Fibroblast of skin of right quadriceps (primary cell): ENCODE results near the gene PCDHGA6.
"Not testable (repeated sequence)": the region's sequence is repeated elsewhere in the genome, so short reads cannot be mapped to it uniquely, and the experiment has no call there.

Experiments
- DNase-seq: peaks from one replicate; pipeline ENCODE4 v3.0.0-alpha.2; 2013

The PCDHGA6 gene

DNA sequence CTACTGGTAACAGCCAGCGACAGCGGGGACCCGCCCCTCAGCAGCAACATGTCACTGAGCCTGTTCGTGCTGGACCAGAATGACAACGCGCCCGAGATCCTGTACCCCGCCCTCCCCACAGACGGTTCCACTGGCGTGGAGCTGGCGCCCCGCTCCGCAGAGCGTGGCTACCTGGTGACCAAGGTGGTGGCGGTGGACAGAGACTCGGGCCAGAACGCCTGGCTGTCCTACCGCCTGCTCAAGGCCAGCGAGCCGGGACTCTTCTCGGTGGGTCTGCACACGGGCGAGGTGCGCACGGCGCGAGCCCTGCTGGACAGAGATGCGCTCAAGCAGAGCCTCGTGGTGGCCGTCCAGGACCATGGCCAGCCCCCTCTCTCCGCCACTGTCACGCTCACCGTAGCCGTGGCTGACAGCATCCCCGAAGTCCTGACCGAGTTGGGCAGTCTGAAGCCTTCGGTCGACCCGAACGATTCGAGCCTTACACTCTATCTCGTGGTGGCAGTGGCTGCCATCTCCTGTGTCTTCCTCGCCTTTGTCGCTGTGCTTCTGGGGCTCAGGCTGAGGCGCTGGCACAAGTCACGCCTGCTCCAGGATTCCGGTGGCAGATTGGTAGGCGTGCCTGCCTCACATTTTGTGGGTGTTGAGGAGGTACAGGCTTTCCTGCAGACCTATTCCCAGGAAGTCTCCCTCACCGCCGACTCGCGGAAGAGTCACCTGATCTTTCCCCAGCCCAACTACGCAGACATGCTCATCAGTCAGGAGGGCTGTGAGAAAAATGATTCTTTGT lies 20.9 kb downstream of the PCDHGA6 start:
- DNase-seq: not testable (repeated sequence)

DNA sequence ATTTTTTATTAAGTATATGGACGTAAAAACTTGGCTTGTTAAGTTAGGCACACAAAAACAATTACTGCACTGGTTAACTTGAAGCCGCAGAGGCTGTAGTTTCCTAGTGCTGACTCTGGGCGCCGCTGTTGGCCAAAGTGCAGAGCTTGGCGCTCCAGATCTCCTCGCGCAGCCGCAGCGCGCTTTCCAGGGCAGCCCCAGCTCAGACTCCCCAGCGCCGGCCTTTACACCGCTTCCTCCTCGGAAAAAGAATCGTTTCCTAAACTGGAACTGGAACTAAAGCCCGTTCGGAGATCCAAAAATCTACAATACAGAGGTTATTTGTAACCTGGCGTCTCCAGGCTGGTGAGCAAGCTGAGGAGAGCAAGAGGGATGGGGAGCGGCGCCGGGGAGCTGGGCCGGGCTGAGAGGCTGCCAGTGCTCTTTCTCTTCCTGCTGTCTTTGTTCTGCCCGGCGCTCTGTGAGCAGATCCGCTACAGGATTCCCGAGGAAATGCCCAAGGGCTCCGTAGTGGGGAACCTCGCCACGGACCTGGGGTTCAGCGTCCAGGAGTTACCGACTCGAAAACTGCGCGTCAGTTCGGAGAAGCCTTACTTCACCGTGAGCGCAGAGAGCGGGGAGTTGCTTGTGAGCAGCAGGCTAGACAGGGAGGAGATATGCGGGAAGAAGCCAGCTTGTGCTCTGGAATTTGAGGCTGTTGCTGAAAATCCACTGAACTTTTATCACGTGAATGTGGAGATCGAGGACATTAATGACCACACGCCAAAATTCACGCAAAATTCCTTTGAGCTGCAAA lies 24.3 kb downstream of the PCDHGA6 start, which contains the start of gene PCDHGB5:
TSS of gene PCDHGB5 (plus strand) at position 192 of the 796 bp plus-strand sequence. CDS start at position 373, 181 bp downstream.
- DNase-seq: peak; percentile 61

DNA sequence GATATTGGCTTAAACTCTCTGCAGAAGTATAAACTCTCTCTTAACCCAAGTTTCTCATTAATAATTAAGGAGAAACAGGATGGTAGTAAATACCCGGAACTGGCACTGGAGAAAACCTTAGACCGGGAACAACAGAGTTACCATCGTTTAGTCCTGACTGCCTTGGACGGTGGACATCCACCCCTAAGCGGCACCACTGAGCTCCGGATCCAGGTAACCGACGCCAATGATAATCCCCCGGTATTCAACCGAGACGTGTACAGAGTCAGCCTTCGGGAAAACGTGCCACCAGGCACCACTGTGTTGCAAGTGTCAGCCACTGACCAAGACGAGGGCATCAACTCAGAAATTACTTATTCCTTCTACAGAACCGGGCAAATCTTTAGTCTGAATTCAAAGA lies 24.9 kb downstream of the PCDHGA6 start:
- DNase-seq: no peak

DNA sequence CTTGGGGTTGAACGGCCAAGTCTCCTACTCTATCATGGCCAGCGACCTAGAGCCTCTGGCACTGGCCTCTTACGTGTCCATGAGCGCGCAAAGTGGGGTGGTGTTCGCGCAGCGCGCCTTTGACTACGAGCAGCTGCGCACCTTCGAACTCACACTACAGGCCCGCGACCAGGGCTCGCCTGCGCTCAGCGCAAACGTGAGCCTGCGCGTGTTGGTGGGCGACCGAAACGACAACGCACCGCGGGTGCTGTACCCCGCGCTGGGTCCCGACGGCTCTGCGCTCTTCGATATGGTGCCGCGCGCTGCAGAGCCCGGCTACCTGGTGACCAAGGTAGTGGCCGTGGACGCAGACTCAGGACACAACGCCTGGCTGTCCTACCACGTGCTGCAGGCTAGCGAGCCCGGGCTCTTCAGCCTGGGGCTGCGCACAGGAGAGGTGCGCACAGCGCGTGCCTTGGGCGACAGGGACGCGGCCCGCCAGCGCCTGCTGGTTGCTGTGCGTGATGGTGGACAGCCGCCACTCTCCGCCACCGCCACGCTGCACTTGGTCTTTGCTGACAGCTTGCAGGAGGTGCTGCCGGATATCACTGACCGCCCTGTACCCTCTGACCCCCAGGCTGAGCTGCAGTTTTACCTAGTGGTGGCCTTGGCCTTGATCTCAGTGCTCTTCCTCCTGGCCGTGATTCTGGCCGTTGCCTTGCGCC lies 26.0 kb downstream of the PCDHGA6 start:
- no peak for DNase-seq

DNA sequence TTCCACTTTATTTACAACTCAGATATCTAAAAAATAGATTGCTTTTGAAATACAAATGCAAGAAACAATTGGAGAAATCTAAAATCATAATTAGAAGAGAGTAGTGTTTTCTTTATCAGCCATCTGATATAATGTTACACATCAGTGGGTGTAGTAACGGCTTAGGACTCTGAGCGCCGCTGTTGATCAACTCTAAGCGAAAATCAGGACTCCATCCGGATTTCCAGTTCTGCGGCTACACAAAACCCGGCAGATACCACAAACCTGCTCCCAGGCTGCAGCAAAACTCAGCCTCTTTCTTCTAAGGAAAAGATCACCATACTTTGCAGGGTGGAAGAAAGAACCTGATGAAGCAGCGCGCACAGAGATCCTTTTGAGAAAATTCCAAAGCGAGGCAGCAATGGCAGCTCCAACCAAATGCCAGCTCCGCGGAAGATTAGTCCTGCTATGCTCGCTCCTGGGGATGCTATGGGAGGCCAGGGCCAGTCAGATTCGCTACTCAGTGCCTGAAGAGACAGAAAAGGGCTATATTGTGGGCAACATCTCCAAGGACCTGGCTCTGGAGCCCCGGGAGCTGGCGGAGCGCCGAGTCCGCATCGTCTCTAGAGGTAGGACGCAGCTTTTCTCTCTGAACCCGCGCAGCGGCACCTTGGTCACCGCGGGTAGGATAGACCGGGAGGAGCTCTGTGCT lies 29.0 kb downstream of the PCDHGA6 start, which contains the start of gene PCDHGA9:
TSS of gene PCDHGA9 (plus strand) at position 226 of the 691 bp plus-strand sequence. CDS start at position 401, 175 bp downstream.
- peak; percentile 35 for DNase-seq

DNA sequence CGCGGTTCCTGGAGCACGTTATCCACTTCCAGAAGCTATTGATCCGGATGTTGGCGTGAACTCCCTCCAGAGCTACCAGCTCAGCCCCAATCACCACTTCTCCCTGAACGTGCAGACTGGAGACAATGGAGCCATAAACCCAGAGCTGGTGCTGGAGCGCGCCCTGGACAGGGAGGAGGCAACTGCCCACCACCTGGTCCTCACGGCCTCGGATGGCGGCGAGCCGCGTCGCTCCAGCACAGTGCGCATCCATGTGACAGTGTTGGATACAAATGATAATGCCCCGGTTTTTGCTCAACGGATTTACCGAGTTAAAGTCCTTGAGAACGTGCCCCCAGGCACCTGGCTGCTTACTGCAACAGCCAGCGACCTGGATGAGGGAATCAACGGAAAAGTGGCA lies 29.7 kb downstream of the PCDHGA6 start:
- DNase-seq: no peak

DNA sequence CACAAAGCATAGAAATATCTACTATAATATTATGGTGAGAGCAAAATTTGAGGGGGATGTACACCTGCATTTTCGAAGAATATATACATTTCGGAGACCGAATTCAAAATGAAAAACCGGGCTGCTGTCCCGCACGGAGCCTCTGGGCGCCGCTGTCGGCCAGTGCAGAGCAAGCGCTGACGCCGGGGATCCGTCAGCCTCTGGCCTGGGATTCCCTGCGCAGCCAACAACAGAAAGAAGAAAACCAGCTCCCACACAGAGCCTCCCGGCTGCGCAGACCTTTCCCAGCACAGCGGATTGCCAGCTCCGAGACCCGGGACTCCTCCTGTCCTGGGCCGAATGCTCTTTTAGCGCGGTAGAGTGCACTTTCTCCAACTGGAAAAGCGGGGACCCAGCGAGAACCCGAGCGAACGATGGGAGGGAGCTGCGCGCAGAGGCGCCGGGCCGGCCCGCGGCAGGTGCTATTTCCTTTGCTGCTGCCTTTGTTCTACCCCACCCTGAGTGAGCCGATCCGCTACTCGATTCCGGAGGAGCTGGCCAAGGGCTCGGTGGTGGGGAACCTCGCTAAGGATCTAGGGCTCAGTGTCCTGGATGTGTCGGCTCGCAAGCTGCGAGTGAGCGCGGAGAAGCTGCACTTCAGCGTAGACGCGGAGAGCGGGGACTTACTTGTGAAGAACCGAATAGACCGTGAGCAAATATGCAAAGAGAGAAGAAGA lies 34.3 kb downstream of the PCDHGA6 start, which contains the start of gene PCDHGB6:
TSS of gene PCDHGB6 (plus strand) at position 232 of the 716 bp plus-strand sequence. CDS start at position 414, 182 bp downstream.
- peak; percentile 46 for DNase-seq

DNA sequence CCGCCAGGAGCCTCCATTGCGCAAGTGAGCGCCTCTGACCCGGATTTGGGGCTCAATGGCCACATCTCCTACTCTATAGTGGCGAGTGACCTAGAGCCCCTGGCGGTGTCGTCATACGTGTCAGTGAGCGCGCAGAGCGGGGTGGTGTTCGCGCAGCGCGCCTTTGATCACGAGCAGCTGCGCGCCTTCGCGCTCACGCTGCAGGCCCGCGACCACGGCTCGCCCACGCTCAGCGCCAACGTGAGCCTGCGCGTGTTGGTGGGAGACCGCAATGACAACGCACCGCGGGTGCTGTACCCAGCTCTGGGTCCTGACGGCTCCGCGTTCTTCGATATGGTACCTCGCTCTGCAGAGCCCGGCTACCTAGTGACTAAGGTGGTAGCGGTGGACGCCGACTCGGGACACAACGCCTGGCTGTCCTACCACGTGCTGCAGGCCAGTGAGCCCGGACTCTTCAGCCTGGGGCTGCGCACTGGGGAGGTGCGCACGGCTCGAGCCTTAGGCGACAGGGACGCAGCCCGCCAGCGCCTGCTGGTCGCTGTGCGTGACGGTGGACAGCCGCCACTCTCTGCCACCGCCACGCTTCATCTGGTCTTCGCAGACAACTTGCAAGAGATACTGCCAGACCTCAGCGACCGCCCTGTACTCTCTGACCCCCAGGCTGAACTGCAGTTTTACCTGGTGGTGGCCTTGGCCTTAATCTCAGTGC lies 36.1 kb downstream of the PCDHGA6 start:
- DNase-seq: no peak

DNA sequence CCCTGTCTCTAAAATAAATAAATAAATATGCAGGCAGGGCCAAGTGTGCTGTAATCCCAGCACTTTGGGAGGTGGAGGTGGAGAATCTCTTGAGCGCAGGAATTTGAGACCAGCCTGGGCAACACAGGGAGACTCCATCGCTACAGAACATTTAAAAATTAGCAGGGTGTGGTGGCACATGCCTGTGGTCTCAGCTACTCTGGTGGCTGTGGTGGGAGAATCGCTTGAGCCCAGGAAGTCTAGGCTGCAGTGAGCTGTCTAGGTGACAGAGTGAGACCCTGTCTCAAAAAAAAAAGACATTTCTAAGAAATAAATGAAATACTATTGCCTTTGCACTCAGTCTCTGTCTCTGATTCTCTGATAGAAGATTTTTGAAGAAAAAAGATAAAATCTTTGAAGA lies 37.9 kb downstream of the PCDHGA6 start:
- DNase-seq: no peak

DNA sequence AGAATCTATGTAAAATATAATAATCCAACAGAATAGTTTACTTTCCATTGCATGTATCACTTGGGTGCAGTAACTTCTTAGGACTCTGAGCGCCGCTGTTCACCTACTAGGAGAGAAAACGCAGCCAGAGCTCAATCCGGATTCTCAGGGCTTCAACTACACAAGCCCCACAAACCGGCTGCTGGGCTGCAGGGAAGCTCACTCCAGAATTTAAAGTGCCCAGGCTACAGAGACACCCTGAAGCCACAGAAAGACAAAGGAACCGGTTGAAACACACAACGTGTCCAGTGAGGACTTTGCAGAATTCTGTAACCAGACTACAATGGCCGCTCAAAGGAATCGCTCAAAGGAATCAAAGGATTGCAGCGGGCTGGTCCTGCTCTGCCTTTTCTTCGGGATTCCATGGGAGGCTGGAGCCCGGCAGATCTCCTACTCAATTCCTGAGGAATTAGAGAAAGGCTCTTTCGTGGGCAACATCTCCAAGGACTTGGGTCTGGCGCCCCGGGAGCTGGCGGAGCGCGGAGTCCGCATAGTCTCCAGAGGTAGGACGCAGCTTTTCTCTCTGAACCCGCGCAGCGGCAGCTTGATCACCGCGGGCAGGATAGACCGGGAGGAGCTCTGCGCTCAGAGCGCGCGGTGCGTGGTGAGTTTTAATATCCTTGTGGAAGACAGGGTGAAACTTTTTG lies 39.3 kb downstream of the PCDHGA6 start, which contains the start of gene PCDHGA10:
TSS of gene PCDHGA10 (plus strand) at position 134 of the 686 bp plus-strand sequence. CDS start at position 323, 189 bp downstream.
- DNase-seq: peak; percentile 75

DNA sequence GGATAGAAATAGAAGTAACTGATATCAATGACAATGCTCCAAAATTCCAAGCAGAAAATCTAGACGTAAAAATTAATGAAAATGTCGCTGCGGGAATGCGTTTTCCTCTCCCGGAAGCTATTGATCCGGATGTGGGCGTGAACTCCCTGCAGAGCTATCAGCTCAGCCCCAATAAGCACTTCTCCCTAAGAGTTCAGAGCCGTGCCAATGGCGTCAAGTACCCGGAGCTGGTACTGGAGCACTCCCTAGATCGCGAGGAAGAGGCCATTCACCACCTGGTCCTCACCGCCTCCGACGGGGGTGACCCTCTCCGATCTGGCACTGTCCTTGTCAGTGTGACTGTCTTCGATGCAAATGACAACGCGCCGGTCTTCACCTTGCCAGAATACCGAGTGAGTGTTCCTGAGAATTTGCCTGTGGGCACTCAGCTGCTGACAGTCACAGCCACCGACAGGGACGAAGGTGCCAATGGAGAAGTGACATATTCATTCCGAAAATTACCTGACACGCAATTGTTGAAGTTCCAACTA lies 39.9 kb downstream of the PCDHGA6 start:
- DNase-seq: no peak

DNA sequence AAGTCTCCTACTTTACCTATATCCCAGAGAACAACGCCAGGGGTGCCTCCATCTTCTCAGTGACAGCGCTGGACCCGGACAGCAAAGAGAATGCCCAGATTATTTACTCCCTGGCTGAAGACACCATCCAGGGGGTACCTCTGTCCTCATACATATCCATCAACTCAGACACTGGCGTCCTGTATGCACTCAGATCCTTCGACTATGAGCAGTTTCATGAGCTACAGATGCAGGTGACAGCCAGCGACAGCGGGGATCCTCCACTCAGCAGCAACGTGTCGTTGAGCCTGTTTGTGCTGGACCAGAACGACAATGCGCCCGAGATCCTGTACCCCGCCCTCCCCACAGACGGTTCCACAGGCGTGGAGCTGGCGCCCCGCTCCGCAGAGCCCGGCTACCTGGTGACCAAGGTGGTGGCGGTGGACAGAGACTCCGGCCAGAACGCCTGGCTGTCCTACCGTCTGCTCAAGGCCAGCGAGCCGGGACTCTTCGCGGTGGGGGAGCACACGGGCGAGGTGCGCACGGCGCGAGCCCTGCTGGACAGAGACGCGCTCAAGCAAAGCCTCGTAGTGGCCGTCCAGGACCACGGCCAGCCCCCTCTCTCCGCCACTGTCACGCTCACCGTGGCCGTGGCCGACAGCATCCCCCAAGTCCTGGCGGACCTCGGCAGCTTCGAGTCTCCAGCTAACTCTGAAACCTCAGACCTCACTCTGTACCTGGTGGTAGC lies 41.0 kb downstream of the PCDHGA6 start:
- not testable (repeated sequence) for DNase-seq

DNA sequence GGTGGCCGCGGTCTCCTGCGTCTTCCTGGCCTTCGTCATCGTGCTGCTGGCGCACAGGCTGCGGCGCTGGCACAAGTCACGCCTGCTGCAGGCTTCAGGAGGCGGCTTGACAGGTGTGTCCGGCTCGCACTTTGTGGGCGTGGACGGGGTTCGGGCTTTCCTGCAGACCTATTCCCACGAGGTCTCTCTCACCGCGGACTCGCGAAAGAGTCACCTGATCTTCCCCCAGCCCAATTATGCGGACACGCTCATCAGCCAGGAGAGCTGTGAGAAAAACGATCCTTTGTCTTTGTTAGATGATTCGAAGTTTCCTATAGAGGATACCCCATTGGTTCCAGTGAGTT lies 41.6 kb downstream of the PCDHGA6 start:
- DNase-seq: not testable (repeated sequence)

DNA sequence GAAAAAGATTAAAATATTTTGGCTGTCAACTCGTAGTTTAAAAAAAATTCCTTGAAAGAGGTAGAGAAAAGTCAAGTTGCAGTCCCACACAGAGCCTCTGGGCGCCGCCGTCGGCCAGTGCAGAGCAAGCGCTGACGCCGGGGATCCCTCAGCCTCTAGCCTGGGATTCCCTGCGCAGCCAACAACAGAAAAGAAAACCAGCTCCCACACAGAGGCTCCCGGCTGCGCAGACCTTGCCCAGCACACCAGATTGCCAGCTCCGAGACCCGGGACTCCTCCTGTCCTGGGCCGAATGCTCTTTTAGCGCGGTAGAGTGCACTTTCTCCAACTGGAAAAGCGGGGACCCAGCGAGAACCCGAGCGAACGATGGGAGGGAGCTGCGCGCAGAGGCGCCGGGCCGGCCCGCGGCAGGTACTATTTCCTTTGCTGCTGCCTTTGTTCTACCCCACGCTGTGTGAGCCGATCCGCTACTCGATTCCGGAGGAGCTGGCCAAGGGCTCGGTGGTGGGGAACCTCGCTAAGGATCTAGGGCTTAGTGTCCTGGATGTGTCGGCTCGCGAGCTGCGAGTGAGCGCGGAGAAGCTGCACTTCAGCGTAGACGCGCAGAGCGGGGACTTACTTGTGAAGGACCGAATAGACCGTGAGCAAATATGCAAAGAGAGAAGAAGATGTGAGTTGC lies 43.9 kb downstream of the PCDHGA6 start, which contains the start of gene PCDHGB7:
TSS of gene PCDHGB7 (plus strand) at position 184 of the 679 bp plus-strand sequence. CDS start at position 367, 183 bp downstream.
- DNase-seq: peak; percentile 83

DNA sequence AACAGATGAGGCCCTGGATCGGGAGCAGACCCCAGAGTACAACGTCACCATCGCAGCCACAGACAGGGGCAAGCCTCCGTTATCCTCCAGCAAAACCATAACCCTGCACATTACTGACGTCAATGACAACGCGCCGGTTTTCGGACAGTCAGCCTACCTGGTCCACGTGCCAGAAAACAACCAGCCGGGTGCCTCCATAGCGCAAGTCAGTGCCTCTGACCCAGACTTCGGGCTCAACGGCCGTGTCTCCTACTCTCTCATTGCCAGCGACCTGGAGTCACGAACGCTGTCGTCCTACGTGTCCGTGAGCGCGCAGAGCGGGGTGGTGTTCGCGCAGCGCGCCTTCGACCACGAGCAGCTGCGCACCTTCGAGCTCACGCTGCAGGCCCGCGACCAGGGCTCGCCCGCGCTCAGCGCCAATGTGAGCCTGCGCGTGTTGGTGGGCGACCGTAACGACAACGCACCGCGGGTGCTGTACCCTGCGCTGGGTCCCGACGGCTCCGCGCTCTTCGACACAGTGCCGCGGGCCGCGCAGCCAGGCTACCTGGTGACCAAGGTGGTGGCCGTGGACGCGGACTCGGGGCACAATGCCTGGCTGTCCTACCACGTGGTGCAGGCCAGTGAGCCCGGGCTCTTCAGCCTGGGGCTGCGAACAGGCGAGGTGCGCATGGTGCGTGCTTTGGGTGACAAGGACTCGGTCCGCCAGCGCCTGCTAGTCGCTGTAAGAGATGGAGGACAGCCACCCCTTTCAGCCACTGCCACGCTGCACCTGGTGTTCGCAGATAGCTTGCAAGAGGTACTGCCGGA lies 45.6 kb downstream of the PCDHGA6 start:
- DNase-seq: no peak

DNA sequence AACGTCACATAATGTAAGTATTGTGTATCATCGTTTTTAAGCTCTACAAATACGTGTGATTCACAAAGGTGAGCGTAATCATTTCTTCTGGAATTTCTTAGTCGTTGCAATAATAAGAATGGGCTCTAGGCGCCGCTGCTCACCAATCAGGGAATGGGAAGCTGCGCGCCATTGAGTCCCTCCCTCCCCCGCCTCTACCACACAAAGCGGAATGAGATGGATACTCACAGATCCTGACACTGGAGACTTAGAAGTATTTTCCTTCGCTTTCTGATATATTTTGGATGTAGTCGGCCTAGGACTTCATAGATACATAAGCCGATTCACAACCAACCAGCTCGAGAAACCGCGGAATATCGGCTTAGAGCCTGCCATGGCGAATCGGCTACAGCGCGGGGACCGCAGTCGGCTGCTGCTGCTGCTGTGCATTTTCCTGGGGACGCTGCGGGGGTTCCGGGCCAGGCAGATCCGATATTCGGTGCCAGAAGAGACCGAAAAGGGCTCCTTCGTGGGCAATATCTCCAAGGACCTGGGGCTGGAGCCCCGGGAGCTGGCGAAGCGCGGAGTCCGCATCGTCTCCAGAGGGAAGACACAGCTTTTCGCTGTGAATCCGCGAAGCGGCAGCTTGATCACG lies 47.3 kb downstream of the PCDHGA6 start, which contains the start of gene PCDHGA11:
TSS of gene PCDHGA11 (plus strand) at position 197 of the 634 bp plus-strand sequence. CDS start at position 374, 177 bp downstream.
- peak; percentile 74 for DNase-seq

DNA sequence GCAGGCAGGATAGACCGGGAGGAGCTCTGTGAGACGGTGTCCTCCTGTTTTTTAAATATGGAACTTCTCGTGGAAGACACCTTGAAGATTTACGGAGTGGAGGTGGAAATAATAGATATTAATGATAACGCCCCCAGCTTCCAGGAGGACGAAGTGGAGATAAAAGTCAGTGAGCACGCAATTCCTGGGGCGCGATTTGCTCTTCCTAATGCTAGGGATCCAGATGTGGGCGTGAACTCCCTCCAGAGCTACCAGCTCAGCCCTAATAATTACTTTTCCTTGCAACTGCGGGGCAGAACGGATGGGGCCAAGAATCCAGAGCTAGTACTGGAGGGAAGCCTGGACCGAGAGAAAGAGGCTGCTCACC lies 47.8 kb downstream of the PCDHGA6 start:
- no peak for DNase-seq
